ENCODE data around the gene PRM2. TPM values are rescaled to one million over a fixed set of nuclear protein-coding genes. Genes with fewer than 3 reads are reported as not detected.

PRM2 gene
- total and polyA plus RNA-seq, 2 experiments from 2014 or later = not detected

DNA sequence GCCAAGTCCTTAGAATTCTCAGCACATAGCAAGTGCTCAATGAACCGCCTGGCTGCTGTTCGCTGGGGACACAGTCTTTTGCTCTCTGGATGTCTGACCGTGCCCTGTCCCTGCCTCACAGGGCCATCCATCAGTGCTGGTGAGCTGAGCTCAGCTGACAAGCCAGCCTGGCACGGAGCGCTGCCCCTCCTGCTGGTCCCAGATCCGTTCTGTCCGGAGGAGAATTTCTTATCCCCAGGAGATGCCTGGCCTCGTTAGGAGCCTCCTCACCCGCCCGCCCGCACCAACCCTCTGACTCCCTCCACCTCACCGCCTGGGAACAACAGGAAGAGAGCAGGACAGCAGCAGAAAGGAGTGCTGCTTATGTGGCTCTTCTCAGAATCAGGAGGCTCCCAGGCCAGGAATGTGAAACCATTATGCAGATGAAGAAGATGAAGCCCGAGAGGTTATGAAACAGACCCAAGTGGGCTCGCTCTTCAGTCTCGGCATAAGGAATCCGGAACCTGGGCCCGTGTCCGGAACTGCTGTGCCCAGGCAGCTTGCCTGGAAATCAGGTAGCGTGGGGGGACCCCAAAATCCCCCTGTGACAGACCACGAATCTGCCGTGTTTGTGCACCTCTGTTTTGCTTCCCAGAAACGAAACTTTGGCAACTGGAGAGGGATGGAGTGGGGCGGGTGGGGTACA lies 40.2 kb upstream of the PRM2 start:
- Histone ChIP-seq H3K4me3 (no peak overlapping the region), H3K4me1 (ENCODE audit: insufficient read depth) (peaks cover 20% of the 10 kb centered on the region), H3K9me2 (ENCODE audit: insufficient read depth) (no peaks in the 10 kb centered on the region), H3F3A (ENCODE audit: insufficient read depth) (no peaks in the 10 kb centered on the region), H3K9ac (no peak overlapping the region), H3K36me3 (ENCODE audit: low read depth) (no peaks in the 10 kb centered on the region), H3K4me2 (ENCODE audit: unreplicated experiment) (no peak overlapping the region), H3K27me3 (replicated peaks; ENCODE audit: insufficient read depth) (no peaks in the 10 kb centered on the region), H3K79me2 (ENCODE audit: insufficient read depth) (no peaks in the 10 kb centered on the region), H2AFZ (no peak overlapping the region), H3K9me3 (ENCODE audit: low read depth) (no peaks in the 10 kb centered on the region), H4K20me1 (ENCODE audit: insufficient read depth) (no peaks in the 10 kb centered on the region), H3K27ac (no peak overlapping the region)
- WGBS, 2 experiments (ENCODE audit: low coverage in 1 of 2, low lambda C conversion rate in 2 of 2, missing lambda C conversion rate in 2 of 2) = 78 to 84% methylated on average over 17 to 23 of the region's 23 CpGs
- in situ Hi-C loops (cut with MboI) = no loop called here
- TF ChIP-seq EZH2 (IDR thresholded peaks at IDR 0.05; ENCODE audit: insufficient read depth, poor library complexity, severe bottlenecking) = no peak
- no peak for TF ChIP-seq EZH2phosphoT487 (IDR thresholded peaks at IDR 0.05; ENCODE audit: insufficient read depth, low read depth)
- DNase-seq = no peak

- Histone ChIP-seq H3K9me3 (ENCODE audit: low read depth) (no peaks in the 10 kb centered on the region), H3K4me1 (ENCODE audit: insufficient read depth) (peaks cover 20% of the 10 kb centered on the region), H3K9me2 (ENCODE audit: insufficient read depth) (no peaks in the 10 kb centered on the region), H3K27me3 (replicated peaks; ENCODE audit: insufficient read depth) (no peaks in the 10 kb centered on the region), H4K20me1 (ENCODE audit: insufficient read depth) (no peaks in the 10 kb centered on the region), H3K36me3 (ENCODE audit: low read depth) (no peaks in the 10 kb centered on the region), H3K4me3 (no peak overlapping the region), H3K27ac (no peak overlapping the region), H3K9ac (no peak overlapping the region), H3K79me2 (ENCODE audit: insufficient read depth) (no peaks in the 10 kb centered on the region), H3K4me2 (ENCODE audit: unreplicated experiment) (no peak overlapping the region), H2AFZ (no peak overlapping the region), H3F3A (ENCODE audit: insufficient read depth) (no peaks in the 10 kb centered on the region)
- in situ Hi-C loops (cut with MboI) = no loop called here
- WGBS, 2 experiments (ENCODE audit: low coverage in 1 of 2, low lambda C conversion rate in 2 of 2, missing lambda C conversion rate in 2 of 2) = 75 to 76% methylated on average over 13 of the region's 13 CpGs
- no peak for TF ChIP-seq EZH2phosphoT487 (IDR thresholded peaks at IDR 0.05; ENCODE audit: insufficient read depth, low read depth)
- TF ChIP-seq EZH2 (IDR thresholded peaks at IDR 0.05; ENCODE audit: insufficient read depth, poor library complexity, severe bottlenecking) = no peak
- peak; percentile 9 for DNase-seq
Observed at GRCh38 chr16:11315510-11315909, 39.2 kb upstream of the PRM2 start.

- H2AFZ ChIP-seq = no peak overlapping the region
- H3K36me3 ChIP-seq (ENCODE audit: low read depth) = no peaks in the 10 kb centered on the region
- no peak overlapping the region for H3K4me2 ChIP-seq (ENCODE audit: unreplicated experiment)
- H3K79me2 ChIP-seq (ENCODE audit: insufficient read depth) = no peaks in the 10 kb centered on the region
- H3F3A ChIP-seq (ENCODE audit: insufficient read depth) = no peaks in the 10 kb centered on the region
- H3K4me1 ChIP-seq (ENCODE audit: insufficient read depth) = peaks cover 20% of the 10 kb centered on the region
- TF ChIP-seq EZH2 (IDR thresholded peaks at IDR 0.05; ENCODE audit: insufficient read depth, poor library complexity, severe bottlenecking) (no peak), EZH2phosphoT487 (IDR thresholded peaks at IDR 0.05; ENCODE audit: insufficient read depth, low read depth) (no peak)
- no peaks in the 10 kb centered on the region for H3K9me2 ChIP-seq (ENCODE audit: insufficient read depth)
- H3K27me3 ChIP-seq (replicated peaks; ENCODE audit: insufficient read depth) = no peaks in the 10 kb centered on the region
- H3K9ac ChIP-seq = no peak overlapping the region
- H3K4me3 ChIP-seq = no peak overlapping the region
- H4K20me1 ChIP-seq (ENCODE audit: insufficient read depth) = no peaks in the 10 kb centered on the region
- no peak for DNase-seq
- no peak overlapping the region for H3K27ac ChIP-seq
- WGBS, 2 experiments (ENCODE audit: low coverage in 1 of 2, low lambda C conversion rate in 2 of 2, missing lambda C conversion rate in 2 of 2) = 98 to 99% methylated on average over 8 of the region's 8 CpGs
- H3K9me3 ChIP-seq (ENCODE audit: low read depth) = no peaks in the 10 kb centered on the region
- in situ Hi-C loops (cut with MboI) = no loop called here
Observed at GRCh38 chr16:11314309-11314894, 38.1 kb upstream of the PRM2 start.

DNA sequence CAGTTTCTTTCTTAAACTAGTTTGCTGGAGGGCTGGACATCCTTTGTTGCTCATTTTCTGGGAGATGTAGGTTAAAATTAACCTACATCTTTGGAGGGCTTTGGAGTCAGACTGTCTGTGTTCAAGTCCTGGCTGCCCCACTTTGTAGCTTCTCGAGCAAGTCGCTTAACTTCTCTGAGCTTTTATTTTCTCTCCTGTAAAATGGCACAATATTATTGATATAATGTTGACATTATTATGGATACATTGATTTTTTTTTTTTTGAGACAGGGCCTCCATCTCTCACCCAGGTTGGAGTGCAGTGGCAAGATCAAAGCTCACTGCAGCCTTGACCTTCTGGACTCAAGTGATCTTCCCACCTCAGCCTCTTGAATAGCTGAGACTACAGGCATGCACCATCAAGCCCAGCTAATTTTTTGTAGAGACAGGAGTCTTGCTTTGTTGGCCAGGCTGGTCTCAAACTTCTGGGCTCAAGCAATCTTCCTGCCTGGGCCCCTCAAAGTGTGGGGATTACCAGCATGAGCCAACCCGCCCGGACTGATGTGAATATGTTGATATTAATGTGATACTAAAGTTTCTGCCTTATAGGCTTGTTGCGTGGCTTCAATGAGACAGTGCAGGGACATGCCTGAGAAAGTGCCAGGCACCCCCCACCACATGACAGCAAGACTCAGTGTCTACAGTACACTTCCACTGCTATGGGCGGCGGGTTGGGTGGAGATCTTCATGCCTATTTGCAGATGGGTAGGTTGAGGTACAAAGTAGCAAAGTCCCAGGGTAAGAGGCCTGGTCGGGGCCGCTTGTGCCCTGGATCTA lies 37.4 kb upstream of the PRM2 start:
- H3K27me3 ChIP-seq (replicated peaks; ENCODE audit: insufficient read depth) = no peaks in the 10 kb centered on the region
- peaks cover 20% of the 10 kb centered on the region for H3K4me1 ChIP-seq (ENCODE audit: insufficient read depth)
- H3K9me2 ChIP-seq (ENCODE audit: insufficient read depth) = no peaks in the 10 kb centered on the region
- H3K36me3 ChIP-seq (ENCODE audit: low read depth) = no peaks in the 10 kb centered on the region
- H2AFZ ChIP-seq = no peak overlapping the region
- H3K9ac ChIP-seq = no peak overlapping the region
- no peak overlapping the region for H3K27ac ChIP-seq
- H3K4me2 ChIP-seq (ENCODE audit: unreplicated experiment) = peak overlapping the region; percentile 10
- WGBS, 2 experiments (ENCODE audit: low coverage in 1 of 2, low lambda C conversion rate in 2 of 2, missing lambda C conversion rate in 2 of 2) = 92 to 96% methylated on average over 9 of the region's 9 CpGs
- no peaks in the 10 kb centered on the region for H4K20me1 ChIP-seq (ENCODE audit: insufficient read depth)
- in situ Hi-C loops (cut with MboI) = no loop called here
- DNase-seq = no peak
- no peak for TF ChIP-seq EZH2 (IDR thresholded peaks at IDR 0.05; ENCODE audit: insufficient read depth, poor library complexity, severe bottlenecking)
- no peak for TF ChIP-seq EZH2phosphoT487 (IDR thresholded peaks at IDR 0.05; ENCODE audit: insufficient read depth, low read depth)
- no peaks in the 10 kb centered on the region for H3K79me2 ChIP-seq (ENCODE audit: insufficient read depth)
- no peaks in the 10 kb centered on the region for H3F3A ChIP-seq (ENCODE audit: insufficient read depth)
- no peaks in the 10 kb centered on the region for H3K9me3 ChIP-seq (ENCODE audit: low read depth)
- no peak overlapping the region for H3K4me3 ChIP-seq

Data from GM23248 (cell line).